Hepatocyte (in vitro differentiated cells): ENCODE results near the gene SMYD5. TPM values are rescaled to one million over a fixed set of nuclear protein-coding genes. Genes with fewer than 3 reads are reported as not detected.

Source experiments
- DNase-seq: peaks from one replicate; pipeline ENCODE4 v3.0.0-alpha.2; 2016; ENCODE audit warnings: low spot score
- H2AFZ ChIP-seq: fragments of 200-600 bp; sonication (generic); 2 replicates; pipeline ENCODE4 v1.6.0; 2016; ENCODE audit warnings: antibody characterized with exemption, mild to moderate bottlenecking
- H3K27ac ChIP-seq: fragments of 200-600 bp; sonication (generic); 2 replicates; pipeline ENCODE4 v1.5.1; 2016; ENCODE audit warnings: mild to moderate bottlenecking
- H3K27me3 ChIP-seq: fragments of 200-600 bp; sonication (generic); 2 replicates; pipeline ENCODE4 v1.6.1; 2016
- H3K36me3 ChIP-seq: fragments of 200-600 bp; sonication (generic); replicated peaks from 2 replicates; pipeline ENCODE4 v1.5.1; 2016; ENCODE audit warnings: low read depth; ENCODE audit not compliant: insufficient read depth
- H3K4me1 ChIP-seq: fragments of 200-600 bp; sonication (generic); 2 replicates; pipeline ENCODE4 v1.5.1; 2016; ENCODE audit warnings: mild to moderate bottlenecking, moderate library complexity; ENCODE audit not compliant: insufficient read depth
- H3K4me2 ChIP-seq: fragments of 200-600 bp; sonication (generic); 2 replicates; pipeline ENCODE4 v1.6.0; 2016
- H3K4me3 ChIP-seq: fragments of 200-600 bp; sonication (generic); 2 replicates; pipeline ENCODE4 v1.5.1; 2016; ENCODE audit warnings: mild to moderate bottlenecking
- H3K79me2 ChIP-seq: fragments of 200-600 bp; sonication (generic); 2 replicates; pipeline ENCODE4 v1.6.0; 2017; ENCODE audit warnings: mild to moderate bottlenecking
- H3K9me2 ChIP-seq: fragments of 200-600 bp; sonication (generic); replicated peaks from 2 replicates; pipeline ENCODE4 v1.6.0; 2017; ENCODE audit warnings: mild to moderate bottlenecking; ENCODE audit not compliant: insufficient read depth
- H3K9me3 ChIP-seq: fragments of 200-600 bp; sonication (generic); 2 replicates; pipeline ENCODE4 v1.5.1; 2016; ENCODE audit warnings: low read depth, mild to moderate bottlenecking
- H4K20me1 ChIP-seq: fragments of 200-600 bp; sonication (generic); 2 replicates; pipeline ENCODE4 v1.6.0; 2016; ENCODE audit warnings: mild to moderate bottlenecking; ENCODE audit not compliant: insufficient read depth, poor library complexity, severe bottlenecking
- CTCF ChIP-seq: fragments of 200-600 bp; sonication (generic); IDR thresholded peaks from 2 replicates; pipeline ENCODE4 v1.5.1; 2016; ENCODE audit warnings: antibody characterized with exemption, mild to moderate bottlenecking; ENCODE audit not compliant: poor library complexity
- EZH2 ChIP-seq: fragments of 200-600 bp; sonication (generic); IDR thresholded peaks from 2 replicates; pipeline ENCODE4 v1.6.1; 2016; ENCODE audit warnings: antibody characterized with exemption, mild to moderate bottlenecking, borderline replicate concordance
- EZH2phosphoT487 ChIP-seq: fragments of 200-600 bp; sonication (generic); IDR thresholded peaks from one replicate; pipeline ENCODE4 v1.6.1; 2018; ENCODE audit warnings: antibody characterized with exemption, mild to moderate bottlenecking, low read depth, moderate library complexity; ENCODE audit not compliant: unreplicated experiment, severe bottlenecking
- WGBS: methylation state at CpG from one replicate; pipeline ENCODE4 v1.1.6; 2016; ENCODE audit warnings: low lambda C conversion rate; ENCODE audit errors: missing lambda C conversion rate; 5-methylcytosine and 5-hydroxymethylcytosine counted together
- polyA plus RNA-seq: library from polyadenylated mRNA; unstranded; fragments of >200 nt; fragmentation: Nextera tagmentation; extraction: Ambion mirVana; gene quantifications from 2 replicates; pipeline ENCODE4 v1.2.1, GENCODE V29; 2016
- total RNA-seq: library from RNA; depleted of rRNA; stranded (reverse); fragments of >200 nt; gene quantifications from 2 replicates; pipeline ENCODE4 v1.2.3, GENCODE V29; 2014

The SMYD5 gene
- total and polyA plus RNA-seq, 2 experiments from 2014 or later = 10.0 to 28.3 TPM

GRCh38 chr2:73253400-73253799, 39.4 kb downstream of the SMYD5 start:
- TF ChIP-seq EZH2phosphoT487 (no peak), CTCF (no peak), EZH2 (no peak)
- WGBS = 94% methylated on average over 2 of the region's 2 CpGs
- no peaks in the 10 kb centered on the region for H4K20me1 ChIP-seq
- no peaks in the 10 kb centered on the region for H3K9me2 ChIP-seq
- H3K27me3 ChIP-seq = no peaks in the 10 kb centered on the region
- H3K9me3 ChIP-seq = no peaks in the 10 kb centered on the region
- no peaks in the 10 kb centered on the region for H3K36me3 ChIP-seq
- no peak overlapping the region for H2AFZ ChIP-seq
- no peaks in the 10 kb centered on the region for H3K79me2 ChIP-seq
- H3K4me1 ChIP-seq = no peaks in the 10 kb centered on the region
- DNase-seq = no peak
- no peak overlapping the region for H3K4me2 ChIP-seq
- H3K27ac ChIP-seq = no peak overlapping the region
- H3K4me3 ChIP-seq = no peak overlapping the region

- Histone ChIP-seq H3K4me2 (no peak overlapping the region), H3K4me1 (no peaks in the 10 kb centered on the region), H3K9me2 (no peaks in the 10 kb centered on the region), H3K27me3 (no peaks in the 10 kb centered on the region), H2AFZ (no peak overlapping the region), H3K79me2 (no peaks in the 10 kb centered on the region), H3K36me3 (no peaks in the 10 kb centered on the region), H3K9me3 (no peaks in the 10 kb centered on the region), H3K27ac (no peak overlapping the region), H3K4me3 (no peak overlapping the region), H4K20me1 (no peaks in the 10 kb centered on the region)
- no peak for TF ChIP-seq EZH2phosphoT487
- no peak for TF ChIP-seq CTCF
- no peak for TF ChIP-seq EZH2
- whole genome bisulfite sequencing = 94% methylated on average over 3 of the region's 3 CpGs
- no peak for DNase-seq
Measured at GRCh38 chr2:73253901-73254300, 39.9 kb downstream of the SMYD5 start.

GRCh38 chr2:73254343-73255006, 40.4 kb downstream of the SMYD5 start:
- Histone ChIP-seq H4K20me1 (no peaks in the 10 kb centered on the region), H3K4me2 (no peak overlapping the region), H2AFZ (no peak overlapping the region), H3K9me3 (no peaks in the 10 kb centered on the region), H3K4me3 (no peak overlapping the region), H3K79me2 (no peaks in the 10 kb centered on the region), H3K27ac (no peak overlapping the region), H3K36me3 (no peaks in the 10 kb centered on the region), H3K27me3 (no peaks in the 10 kb centered on the region), H3K4me1 (no peaks in the 10 kb centered on the region), H3K9me2 (no peaks in the 10 kb centered on the region)
- DNase-seq = no peak
- 93% methylated on average over 7 of the region's 7 CpGs for WGBS
- no peak for TF ChIP-seq EZH2
- no peak for TF ChIP-seq EZH2phosphoT487
- TF ChIP-seq CTCF = no peak
